Measurements from ENCODE around the gene GNAO1. TPM values are rescaled to one million over a fixed set of nuclear protein-coding genes. Genes with fewer than 3 reads are reported as not detected.

GNAO1 gene
- total and polyA plus RNA-seq, 2 experiments from 2014 or later, result under 0.01 to 0.18 TPM

GRCh38 chr16:56226845-56227525, 35.7 kb downstream of the GNAO1 start:
- Histone ChIP-seq H3K4me3 (no peak overlapping the region), H3F3A (ENCODE audit: insufficient read depth) (no peaks in the 10 kb centered on the region), H3K27ac (no peak overlapping the region), H3K9me3 (ENCODE audit: low read depth) (no peaks in the 10 kb centered on the region), H3K9me2 (ENCODE audit: insufficient read depth) (no peaks in the 10 kb centered on the region), H3K4me2 (ENCODE audit: unreplicated experiment) (no peak overlapping the region), H3K36me3 (ENCODE audit: low read depth) (no peaks in the 10 kb centered on the region), H3K27me3 (replicated peaks; ENCODE audit: insufficient read depth) (no peaks in the 10 kb centered on the region), H3K79me2 (ENCODE audit: insufficient read depth) (no peaks in the 10 kb centered on the region), H2AFZ (no peak overlapping the region), H3K9ac (no peak overlapping the region), H4K20me1 (ENCODE audit: insufficient read depth) (no peaks in the 10 kb centered on the region), H3K4me1 (ENCODE audit: insufficient read depth) (no peaks in the 10 kb centered on the region)
- no peak for DNase-seq
- in situ Hi-C loops (cut with MboI), result no loop called here
- TF ChIP-seq EZH2 (IDR thresholded peaks at IDR 0.05; ENCODE audit: insufficient read depth, poor library complexity, severe bottlenecking), result no peak
- no peak for TF ChIP-seq EZH2phosphoT487 (IDR thresholded peaks at IDR 0.05; ENCODE audit: insufficient read depth, low read depth)
- WGBS, 2 experiments (ENCODE audit: low coverage in 1 of 2, low lambda C conversion rate in 2 of 2, missing lambda C conversion rate in 2 of 2), result 48 to 61% methylated on average over 6 to 9 of the region's 9 CpGs

GRCh38 chr16:56227936-56228335, 36.6 kb downstream of the GNAO1 start:
- no peaks in the 10 kb centered on the region for H3K9me3 ChIP-seq (ENCODE audit: low read depth)
- no peaks in the 10 kb centered on the region for H3K79me2 ChIP-seq (ENCODE audit: insufficient read depth)
- no peaks in the 10 kb centered on the region for H3K9me2 ChIP-seq (ENCODE audit: insufficient read depth)
- no peak overlapping the region for H3K4me2 ChIP-seq (ENCODE audit: unreplicated experiment)
- no peaks in the 10 kb centered on the region for H3K27me3 ChIP-seq (replicated peaks; ENCODE audit: insufficient read depth)
- in situ Hi-C loops (cut with MboI), result no loop called here
- H3K36me3 ChIP-seq (ENCODE audit: low read depth), result no peaks in the 10 kb centered on the region
- no peak overlapping the region for H3K27ac ChIP-seq
- H4K20me1 ChIP-seq (ENCODE audit: insufficient read depth), result no peaks in the 10 kb centered on the region
- H2AFZ ChIP-seq, result no peak overlapping the region
- 53 to 55% methylated on average over 6 of the region's 6 CpGs for WGBS, 2 experiments (ENCODE audit: low coverage in 1 of 2, low lambda C conversion rate in 2 of 2, missing lambda C conversion rate in 2 of 2)
- no peaks in the 10 kb centered on the region for H3K4me1 ChIP-seq (ENCODE audit: insufficient read depth)
- TF ChIP-seq EZH2 (IDR thresholded peaks at IDR 0.05; ENCODE audit: insufficient read depth, poor library complexity, severe bottlenecking), result no peak
- no peak overlapping the region for H3K9ac ChIP-seq
- no peak overlapping the region for H3K4me3 ChIP-seq
- H3F3A ChIP-seq (ENCODE audit: insufficient read depth), result no peaks in the 10 kb centered on the region
- DNase-seq, result no peak

GRCh38 chr16:56228476-56228875, 37.2 kb downstream of the GNAO1 start:
- DNase-seq, result no peak
- no peak overlapping the region for H3K27ac ChIP-seq
- no peaks in the 10 kb centered on the region for H3K4me1 ChIP-seq (ENCODE audit: insufficient read depth)
- no peaks in the 10 kb centered on the region for H3K9me2 ChIP-seq (ENCODE audit: insufficient read depth)
- H4K20me1 ChIP-seq (ENCODE audit: insufficient read depth), result no peaks in the 10 kb centered on the region
- H3F3A ChIP-seq (ENCODE audit: insufficient read depth), result no peaks in the 10 kb centered on the region
- no peaks in the 10 kb centered on the region for H3K79me2 ChIP-seq (ENCODE audit: insufficient read depth)
- no peaks in the 10 kb centered on the region for H3K36me3 ChIP-seq (ENCODE audit: low read depth)
- WGBS, 2 experiments (ENCODE audit: low coverage in 1 of 2, low lambda C conversion rate in 2 of 2, missing lambda C conversion rate in 2 of 2), result 77 to 79% methylated on average over 4 of the region's 4 CpGs
- no peak overlapping the region for H2AFZ ChIP-seq
- TF ChIP-seq EZH2 (IDR thresholded peaks at IDR 0.05; ENCODE audit: insufficient read depth, poor library complexity, severe bottlenecking) (no peak), EZH2phosphoT487 (IDR thresholded peaks at IDR 0.05; ENCODE audit: insufficient read depth, low read depth) (no peak)
- no peak overlapping the region for H3K4me3 ChIP-seq
- in situ Hi-C loops (cut with MboI), result no loop called here
- H3K4me2 ChIP-seq (ENCODE audit: unreplicated experiment), result no peak overlapping the region
- no peaks in the 10 kb centered on the region for H3K27me3 ChIP-seq (replicated peaks; ENCODE audit: insufficient read depth)
- no peaks in the 10 kb centered on the region for H3K9me3 ChIP-seq (ENCODE audit: low read depth)
- H3K9ac ChIP-seq, result no peak overlapping the region

- in situ Hi-C loops (cut with MboI), result no loop called here
- no peak for DNase-seq
- WGBS, 2 experiments (ENCODE audit: low coverage in 1 of 2, low lambda C conversion rate in 2 of 2, missing lambda C conversion rate in 2 of 2), result 18 to 39% methylated on average over 2 of the region's 2 CpGs
- Histone ChIP-seq H3F3A (ENCODE audit: insufficient read depth) (no peaks in the 10 kb centered on the region), H3K9ac (no peak overlapping the region), H3K4me2 (ENCODE audit: unreplicated experiment) (no peak overlapping the region), H4K20me1 (ENCODE audit: insufficient read depth) (no peaks in the 10 kb centered on the region), H2AFZ (no peak overlapping the region), H3K4me1 (ENCODE audit: insufficient read depth) (no peaks in the 10 kb centered on the region), H3K79me2 (ENCODE audit: insufficient read depth) (no peaks in the 10 kb centered on the region), H3K9me2 (ENCODE audit: insufficient read depth) (no peaks in the 10 kb centered on the region), H3K4me3 (no peak overlapping the region), H3K27me3 (replicated peaks; ENCODE audit: insufficient read depth) (0 out of 2 replicates have a peak, but pooled peaks cover 6% of the 10 kb centered on the region), H3K36me3 (ENCODE audit: low read depth) (no peaks in the 10 kb centered on the region), H3K27ac (no peak overlapping the region), H3K9me3 (ENCODE audit: low read depth) (no peaks in the 10 kb centered on the region)
- TF ChIP-seq EZH2 (IDR thresholded peaks at IDR 0.05; ENCODE audit: insufficient read depth, poor library complexity, severe bottlenecking) (no peak), EZH2phosphoT487 (IDR thresholded peaks at IDR 0.05; ENCODE audit: insufficient read depth, low read depth) (no peak)
Measured at GRCh38 chr16:56233795-56234566, 42.7 kb downstream of the GNAO1 start.
